ENCODE results near the gene PAQR7. TPM values are rescaled to one million over a fixed set of nuclear protein-coding genes. Genes with fewer than 3 reads are reported as not detected.

Gene PAQR7
- total RNA-seq, 2 donors from 2014 or later = 3.0 to 4.4 TPM

GRCh38 chr1:25918615-25919014, 43.1 kb upstream of the PAQR7 start:
- H3K27me3 ChIP-seq = no peaks in the 10 kb centered on the region
- H3K27ac ChIP-seq = no peak overlapping the region
- H3K9me3 ChIP-seq = no peaks in the 10 kb centered on the region
- peaks cover 15% of the 10 kb centered on the region for H3K4me1 ChIP-seq
- no peak for DNase-seq
- no peak for ATAC-seq
- intact Hi-C loops (cut with DNase I) = no loop called here
- H3K4me3 ChIP-seq = no peak overlapping the region
- TF ChIP-seq POLR2A (IDR thresholded peaks at IDR 0.05) = no peak
- no peak for TF ChIP-seq CTCF (IDR thresholded peaks at IDR 0.05)
- H3K36me3 ChIP-seq (replicated peaks in 1 of 2; ENCODE audit: insufficient read depth in 1 of 2, low read depth in 2 of 2) = no peaks in the 10 kb centered on the region
- 84 to 92% methylated on average over 11 of the region's 11 CpGs for WGBS, 2 donors

- Histone ChIP-seq H3K9me3 (no peaks in the 10 kb centered on the region), H3K4me1 (peaks cover 9% of the 10 kb centered on the region), H3K4me3 (no peak overlapping the region), H3K27me3 (no peaks in the 10 kb centered on the region), H3K27ac (no peak overlapping the region), H3K36me3 (replicated peaks in 1 of 2; ENCODE audit: insufficient read depth in 1 of 2, low read depth in 2 of 2) (no peaks in the 10 kb centered on the region)
- DNase-seq (no peak), ATAC-seq (no peak)
- TF ChIP-seq CTCF (IDR thresholded peaks at IDR 0.05) (no peak), POLR2A (IDR thresholded peaks at IDR 0.05) (no peak)
- intact Hi-C loops (cut with DNase I) = no loop called here
- 55 to 70% methylated on average over 5 of the region's 5 CpGs for WGBS, 2 donors
Observed at GRCh38 chr1:25917996-25918395, 42.5 kb upstream of the PAQR7 start.

- 83 to 87% methylated on average over 2 of the region's 2 CpGs for WGBS, 2 donors
- Histone ChIP-seq H3K9me3 (no peaks in the 10 kb centered on the region), H3K36me3 (replicated peaks in 1 of 2; ENCODE audit: insufficient read depth in 1 of 2, low read depth in 2 of 2) (no peaks in the 10 kb centered on the region), H3K27ac (no peak overlapping the region), H3K4me1 (no peaks in the 10 kb centered on the region), H3K4me3 (no peak overlapping the region), H3K27me3 (no peaks in the 10 kb centered on the region)
- DNase-seq (no peak), ATAC-seq (no peak)
- intact Hi-C loops (cut with DNase I) = no loop called here
- no peak for TF ChIP-seq CTCF (IDR thresholded peaks at IDR 0.05)
- no peak for TF ChIP-seq POLR2A (IDR thresholded peaks at IDR 0.05)
Observed at GRCh38 chr1:25916460-25916859, 41.0 kb upstream of the PAQR7 start.

GRCh38 chr1:25914074-25914995, 38.8 kb upstream of the PAQR7 start:
- intact Hi-C loops (cut with DNase I) = no loop called here
- no peaks in the 10 kb centered on the region for H3K36me3 ChIP-seq (replicated peaks in 1 of 2; ENCODE audit: insufficient read depth in 1 of 2, low read depth in 2 of 2)
- H3K4me3 ChIP-seq = no peak overlapping the region
- ATAC-seq (no peak), DNase-seq (no peak)
- WGBS, 2 donors = 90% methylated on average over 3 of the region's 3 CpGs
- H3K9me3 ChIP-seq = no peaks in the 10 kb centered on the region
- H3K27ac ChIP-seq = no peak overlapping the region
- no peaks in the 10 kb centered on the region for H3K27me3 ChIP-seq
- H3K4me1 ChIP-seq = no peaks in the 10 kb centered on the region
- TF ChIP-seq POLR2A (IDR thresholded peaks at IDR 0.05) = no peak
- TF ChIP-seq CTCF (IDR thresholded peaks at IDR 0.05) = no peak

GRCh38 chr1:25913206-25913605, 37.7 kb upstream of the PAQR7 start:
- DNase-seq = no peak
- no peak for ATAC-seq
- Histone ChIP-seq H3K27me3 (no peaks in the 10 kb centered on the region), H3K27ac (no peak overlapping the region), H3K4me1 (no peaks in the 10 kb centered on the region), H3K36me3 (replicated peaks in 1 of 2; ENCODE audit: insufficient read depth in 1 of 2, low read depth in 2 of 2) (no peaks in the 10 kb centered on the region), H3K9me3 (no peaks in the 10 kb centered on the region), H3K4me3 (no peak overlapping the region)
- TF ChIP-seq POLR2A (IDR thresholded peaks at IDR 0.05) = no peak
- TF ChIP-seq CTCF (IDR thresholded peaks at IDR 0.05) = no peak
- intact Hi-C loops (cut with DNase I) = no loop called here
